ENCODE data around the gene ANOS1. TPM values are rescaled to one million over a fixed set of nuclear protein-coding genes. Genes with fewer than 3 reads are reported as not detected.

Gene ANOS1
- total and polyA plus RNA-seq, 2 donors (not counting 1 experiment from before 2014, with no cell fraction given), result under 0.01 to 0.07 TPM

DNA sequence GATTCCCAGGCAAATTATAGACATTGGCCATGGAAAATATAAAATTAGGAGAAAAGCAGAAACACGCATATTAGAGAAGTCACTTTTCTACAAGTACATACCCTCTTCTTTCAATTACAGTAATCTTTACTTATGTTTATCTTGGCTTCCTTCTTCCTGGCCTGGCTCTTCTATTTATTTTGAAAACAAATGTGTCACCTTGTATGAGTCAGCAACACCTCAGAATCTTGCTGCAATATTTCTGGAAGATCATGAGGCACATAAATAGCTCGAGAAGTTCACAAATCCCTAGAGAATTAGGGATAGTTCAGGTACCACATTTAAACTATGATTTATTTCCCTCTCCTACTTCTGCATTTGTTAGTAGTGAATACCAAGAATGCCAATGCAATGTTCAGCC lies 124.6 kb downstream of the ANOS1 start:
- H3K27ac ChIP-seq (ENCODE audit: insufficient read depth, low read length), result no peak overlapping the region
- H3K9me3 ChIP-seq (ENCODE audit: control insufficient read depth, insufficient read depth, low read depth, low read length), result no peaks in the 10 kb centered on the region
- TF ChIP-seq, protein P1, sequence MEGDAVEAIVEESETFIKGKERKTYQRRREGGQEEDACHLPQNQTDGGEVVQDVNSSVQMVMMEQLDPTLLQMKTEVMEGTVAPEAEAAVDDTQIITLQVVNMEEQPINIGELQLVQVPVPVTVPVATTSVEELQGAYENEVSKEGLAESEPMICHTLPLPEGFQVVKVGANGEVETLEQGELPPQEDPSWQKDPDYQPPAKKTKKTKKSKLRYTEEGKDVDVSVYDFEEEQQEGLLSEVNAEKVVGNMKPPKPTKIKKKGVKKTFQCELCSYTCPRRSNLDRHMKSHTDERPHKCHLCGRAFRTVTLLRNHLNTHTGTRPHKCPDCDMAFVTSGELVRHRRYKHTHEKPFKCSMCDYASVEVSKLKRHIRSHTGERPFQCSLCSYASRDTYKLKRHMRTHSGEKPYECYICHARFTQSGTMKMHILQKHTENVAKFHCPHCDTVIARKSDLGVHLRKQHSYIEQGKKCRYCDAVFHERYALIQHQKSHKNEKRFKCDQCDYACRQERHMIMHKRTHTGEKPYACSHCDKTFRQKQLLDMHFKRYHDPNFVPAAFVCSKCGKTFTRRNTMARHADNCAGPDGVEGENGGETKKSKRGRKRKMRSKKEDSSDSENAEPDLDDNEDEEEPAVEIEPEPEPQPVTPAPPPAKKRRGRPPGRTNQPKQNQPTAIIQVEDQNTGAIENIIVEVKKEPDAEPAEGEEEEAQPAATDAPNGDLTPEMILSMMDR (conservative IDR thresholded peaks at IDR 0.05 in 1 of 2, IDR thresholded peaks at IDR 0.05 in 1 of 2; ENCODE audit: low read depth in 1 of 2, low read length in 2 of 2), result no peak
- TF ChIP-seq EZH2 (IDR thresholded peaks at IDR 0.05; ENCODE audit: low read length, missing control alignments), result no peak
- no peak overlapping the region for H2AFZ ChIP-seq (ENCODE audit: low read length)
- H3K4me1 ChIP-seq (ENCODE audit: control insufficient read depth, extremely low read depth, insufficient read depth, low read length), result no peaks in the 10 kb centered on the region
- H3K79me2 ChIP-seq (ENCODE audit: control insufficient read depth, insufficient read depth, low read length), result no peaks in the 10 kb centered on the region
- no peak overlapping the region for H3K9ac ChIP-seq (ENCODE audit: insufficient read depth, low read length)
- no peak overlapping the region for H3K4me3 ChIP-seq (replicated peaks in 1 of 4; ENCODE audit: control extremely low read depth in 1 of 4, insufficient read depth in 1 of 4, low read depth in 3 of 4, low read length in 4 of 4)
- H3K4me2 ChIP-seq (ENCODE audit: extremely low read depth, insufficient read depth, low read length), result no peak overlapping the region
- H4K20me1 ChIP-seq (ENCODE audit: control insufficient read depth, extremely low read depth, insufficient read depth, low read length), result no peaks in the 10 kb centered on the region
- no peaks in the 10 kb centered on the region for H3K27me3 ChIP-seq (ENCODE audit: control insufficient read depth, insufficient read depth, low read length)
- peak; percentile 52 to 83 for DNase-seq (ENCODE audit: low read depth in 2 of 2)
- no peaks in the 10 kb centered on the region for H3K36me3 ChIP-seq (ENCODE audit: control insufficient read depth, insufficient read depth, low read length)

DNA sequence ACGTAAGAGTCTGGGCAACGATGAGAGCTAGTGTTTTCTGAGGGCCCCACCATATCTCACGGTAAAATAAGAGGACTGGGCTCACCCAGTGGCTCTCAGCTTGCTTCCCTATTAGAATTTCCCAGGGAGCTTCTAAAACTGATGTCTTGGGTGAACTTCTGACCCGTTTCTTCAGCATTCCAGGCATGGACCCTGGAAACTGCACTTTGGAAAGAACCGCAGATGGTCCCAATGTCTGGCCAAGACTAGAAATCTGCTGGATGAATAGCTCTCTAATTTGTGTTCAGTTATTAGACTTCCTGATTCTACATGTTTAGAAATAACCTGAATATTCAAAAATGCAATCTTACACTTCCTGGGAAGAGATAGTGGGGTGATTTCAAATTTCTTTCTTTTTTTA lies 127.8 kb downstream of the ANOS1 start:
- no peak overlapping the region for H3K4me3 ChIP-seq (replicated peaks in 1 of 4; ENCODE audit: control extremely low read depth in 1 of 4, insufficient read depth in 1 of 4, low read depth in 3 of 4, low read length in 4 of 4)

DNA sequence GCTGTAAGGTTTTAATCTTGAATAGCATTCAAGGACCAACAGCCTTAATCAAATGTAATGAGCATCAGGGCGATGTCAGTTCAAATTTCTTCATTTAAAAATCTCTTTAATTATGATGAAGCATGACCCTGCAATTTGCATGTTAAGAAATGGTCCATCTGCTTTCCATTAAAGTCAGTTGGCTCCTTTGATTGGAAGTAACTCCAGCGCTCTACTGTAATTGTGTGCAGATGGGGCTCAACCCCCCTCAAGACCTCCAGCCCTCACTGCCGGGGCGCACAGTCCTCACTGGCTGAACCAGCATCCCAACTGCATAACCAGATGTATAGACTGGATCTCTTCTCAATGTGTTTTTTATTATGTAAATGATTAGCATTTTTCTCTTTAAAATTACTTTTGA lies 140.4 kb downstream of the ANOS1 start:
- Histone ChIP-seq H3K4me1 (ENCODE audit: control insufficient read depth, extremely low read depth, insufficient read depth, low read length) (no peaks in the 10 kb centered on the region), H3K9ac (ENCODE audit: insufficient read depth, low read length) (no peak overlapping the region), H2AFZ (ENCODE audit: low read length) (no peak overlapping the region), H3K27ac (ENCODE audit: insufficient read depth, low read length) (no peak overlapping the region), H3K4me3 (replicated peaks in 1 of 4; ENCODE audit: control extremely low read depth in 1 of 4, insufficient read depth in 1 of 4, low read depth in 3 of 4, low read length in 4 of 4) (no peak overlapping the region), H4K20me1 (ENCODE audit: control insufficient read depth, extremely low read depth, insufficient read depth, low read length) (no peaks in the 10 kb centered on the region), H3K9me3 (ENCODE audit: control insufficient read depth, insufficient read depth, low read depth, low read length) (no peaks in the 10 kb centered on the region), H3K4me2 (ENCODE audit: extremely low read depth, insufficient read depth, low read length) (no peak overlapping the region), H3K36me3 (ENCODE audit: control insufficient read depth, insufficient read depth, low read length) (no peaks in the 10 kb centered on the region), H3K79me2 (ENCODE audit: control insufficient read depth, insufficient read depth, low read length) (no peaks in the 10 kb centered on the region), H3K27me3 (ENCODE audit: control insufficient read depth, insufficient read depth, low read length) (no peaks in the 10 kb centered on the region)
- TF ChIP-seq EZH2 (IDR thresholded peaks at IDR 0.05; ENCODE audit: low read length, missing control alignments), result no peak
- no peak for DNase-seq (ENCODE audit: low read depth in 2 of 2)

More for the DNA sequence above, 127.8 kb downstream of the ANOS1 start:
- Histone ChIP-seq H4K20me1 (ENCODE audit: control insufficient read depth, extremely low read depth, insufficient read depth, low read length) (no peaks in the 10 kb centered on the region), H3K4me2 (ENCODE audit: extremely low read depth, insufficient read depth, low read length) (no peak overlapping the region), H3K79me2 (ENCODE audit: control insufficient read depth, insufficient read depth, low read length) (no peaks in the 10 kb centered on the region), H2AFZ (ENCODE audit: low read length) (no peak overlapping the region), H3K36me3 (ENCODE audit: control insufficient read depth, insufficient read depth, low read length) (no peaks in the 10 kb centered on the region), H3K27me3 (ENCODE audit: control insufficient read depth, insufficient read depth, low read length) (no peaks in the 10 kb centered on the region), H3K9me3 (ENCODE audit: control insufficient read depth, insufficient read depth, low read depth, low read length) (no peaks in the 10 kb centered on the region), H3K9ac (ENCODE audit: insufficient read depth, low read length) (no peak overlapping the region), H3K4me1 (ENCODE audit: control insufficient read depth, extremely low read depth, insufficient read depth, low read length) (no peaks in the 10 kb centered on the region), H3K27ac (ENCODE audit: insufficient read depth, low read length) (no peak overlapping the region)
- TF ChIP-seq EZH2 (IDR thresholded peaks at IDR 0.05; ENCODE audit: low read length, missing control alignments), result no peak
- TF ChIP-seq, protein P1 (conservative IDR thresholded peaks at IDR 0.05 in 1 of 2, IDR thresholded peaks at IDR 0.05 in 1 of 2; ENCODE audit: low read depth in 1 of 2, low read length in 2 of 2), result no peak
- DNase-seq (ENCODE audit: low read depth in 2 of 2), result peak in 1 of 2 donors; percentile 2

Data from fibroblast of lung (primary cell).